Measurements from ENCODE around the gene RMDN2.

RMDN2 gene

DNA sequence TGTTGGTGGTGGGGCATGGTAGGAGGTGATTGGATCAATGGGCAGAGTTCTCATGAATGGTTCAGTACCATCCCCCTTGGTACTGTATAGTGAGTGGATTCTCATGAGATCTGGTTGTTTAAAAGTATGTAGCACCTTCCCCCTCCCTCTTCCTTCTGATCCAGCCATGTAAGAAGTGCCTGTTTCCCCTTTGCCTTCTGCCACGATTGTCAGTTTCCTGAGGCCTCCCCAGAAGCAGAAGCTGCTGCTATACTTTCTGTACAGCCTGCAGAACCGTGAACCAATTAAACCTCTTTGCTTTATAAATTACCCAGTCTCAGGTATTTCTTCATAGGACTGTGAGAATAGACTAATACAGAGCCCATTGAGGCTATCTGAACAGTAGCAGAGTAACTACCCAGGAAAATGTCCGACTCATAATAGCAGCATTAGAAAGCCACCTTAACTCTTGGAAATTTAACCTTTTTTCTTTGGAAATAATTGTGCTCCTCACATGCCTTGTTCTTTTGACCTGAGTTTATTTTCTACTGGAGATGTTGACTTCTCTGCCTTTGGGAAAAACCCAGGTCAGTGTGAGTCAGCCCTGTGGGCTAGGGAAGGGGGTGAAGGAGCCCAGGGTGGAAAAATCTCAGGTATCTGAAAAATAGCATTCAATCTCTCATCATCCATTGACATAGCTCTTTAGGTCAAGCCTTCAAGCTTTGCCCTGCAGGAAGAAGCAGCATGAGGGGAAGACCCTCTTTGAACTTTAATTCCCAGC, 132.7 kb downstream of the RMDN2 start:
- DNase-seq: no peak

DNA sequence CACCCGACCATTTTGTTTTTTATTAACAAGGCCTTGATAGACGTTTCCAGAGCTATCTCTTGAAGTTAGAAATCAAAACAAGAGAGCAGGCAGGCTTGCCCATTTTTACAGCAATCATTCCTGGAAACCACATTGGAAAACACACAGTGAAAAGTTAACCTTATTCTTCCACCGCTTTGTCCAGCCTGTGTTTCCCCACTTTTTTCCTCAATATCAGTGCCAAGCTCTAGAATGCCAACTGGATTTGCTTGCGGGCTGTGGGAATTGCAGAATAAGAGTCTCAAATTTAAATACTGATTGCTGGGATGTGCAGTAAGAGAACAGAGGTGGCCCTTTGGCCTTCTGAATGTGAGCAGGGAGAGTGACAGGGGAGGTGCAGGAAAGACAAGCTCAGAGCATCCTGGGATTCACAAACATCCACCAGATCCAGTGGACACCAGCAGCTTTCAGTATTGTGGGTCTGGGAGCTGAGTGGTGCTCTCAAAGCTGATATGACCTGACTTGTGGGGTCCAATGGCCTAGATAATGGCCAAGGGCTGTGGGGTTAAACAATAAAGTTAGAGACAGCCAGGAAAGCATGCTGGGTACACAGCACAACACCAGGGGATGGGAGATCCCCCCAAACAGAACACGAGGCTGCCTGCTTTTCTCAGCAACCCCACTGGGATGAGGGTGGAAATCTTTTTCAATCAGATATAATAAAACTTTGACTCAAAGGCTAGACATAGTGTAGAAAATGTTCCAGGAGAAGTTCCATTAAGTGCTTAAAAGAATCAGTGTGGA, 135.3 kb downstream of the RMDN2 start:
- DNase-seq: no peak

DNA sequence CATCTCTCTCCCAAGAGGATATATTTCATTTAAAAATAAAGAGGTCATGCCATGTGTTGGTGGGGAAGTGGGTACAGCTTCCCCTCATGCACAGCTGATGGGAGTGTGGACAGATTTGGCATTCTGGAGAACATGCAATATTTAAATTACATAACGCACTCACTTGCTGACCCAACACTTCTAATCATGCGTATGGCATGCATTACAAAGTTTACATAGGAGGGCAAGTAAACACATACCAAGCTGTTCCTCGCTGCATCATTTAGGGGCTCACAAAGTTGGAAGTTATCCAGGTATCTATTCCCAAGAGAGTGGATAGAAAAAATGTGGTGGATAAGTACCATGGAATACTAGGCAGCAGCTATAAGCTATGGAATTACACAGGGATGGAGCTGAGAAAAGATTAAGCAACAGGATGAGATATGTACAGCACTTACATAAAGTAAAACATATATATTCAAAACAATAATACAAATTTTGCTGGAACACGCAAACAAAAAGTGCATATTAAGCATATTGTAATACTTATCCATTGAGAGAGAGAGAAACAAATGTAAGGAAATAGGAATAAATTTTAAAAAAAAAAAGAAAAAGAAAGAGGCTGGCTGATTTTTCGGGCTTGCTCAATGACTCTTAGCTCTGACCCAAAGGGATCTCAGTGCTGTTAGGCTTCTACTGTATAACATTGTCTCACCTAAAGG, 139.9 kb downstream of the RMDN2 start:
- DNase-seq: peak in 1 of 3 experiments; percentile 14

DNA sequence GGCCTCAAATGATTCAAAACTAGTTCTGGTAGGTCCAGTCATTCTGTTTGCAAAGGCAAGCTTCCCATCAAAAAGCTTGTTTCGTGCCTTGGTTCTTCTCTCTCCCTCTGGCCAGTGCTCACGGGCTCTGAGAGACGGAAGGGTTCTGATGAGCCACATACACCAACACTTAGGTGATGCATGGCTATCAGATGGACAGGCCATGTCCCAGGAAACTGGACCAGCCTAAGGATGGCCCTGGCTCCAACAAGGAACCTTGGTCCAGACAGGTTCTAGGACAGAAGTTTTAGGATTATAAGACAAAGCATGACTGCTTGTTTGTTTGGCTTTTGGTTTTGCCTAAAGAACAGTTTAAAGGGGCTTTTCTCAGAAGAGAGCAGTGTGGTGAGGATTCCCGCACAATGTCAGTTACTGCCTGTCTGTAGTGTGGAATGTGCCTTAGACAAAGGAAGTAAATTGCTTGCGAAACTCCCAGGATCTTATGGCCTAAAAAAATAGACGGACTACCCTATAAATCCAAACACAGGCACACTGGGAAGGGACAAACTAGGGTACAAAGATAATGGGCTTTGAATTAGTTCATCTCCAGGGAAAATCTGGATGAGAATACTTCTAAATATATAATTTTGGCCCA, 140.5 kb downstream of the RMDN2 start:
- DNase-seq: no peak

DNA sequence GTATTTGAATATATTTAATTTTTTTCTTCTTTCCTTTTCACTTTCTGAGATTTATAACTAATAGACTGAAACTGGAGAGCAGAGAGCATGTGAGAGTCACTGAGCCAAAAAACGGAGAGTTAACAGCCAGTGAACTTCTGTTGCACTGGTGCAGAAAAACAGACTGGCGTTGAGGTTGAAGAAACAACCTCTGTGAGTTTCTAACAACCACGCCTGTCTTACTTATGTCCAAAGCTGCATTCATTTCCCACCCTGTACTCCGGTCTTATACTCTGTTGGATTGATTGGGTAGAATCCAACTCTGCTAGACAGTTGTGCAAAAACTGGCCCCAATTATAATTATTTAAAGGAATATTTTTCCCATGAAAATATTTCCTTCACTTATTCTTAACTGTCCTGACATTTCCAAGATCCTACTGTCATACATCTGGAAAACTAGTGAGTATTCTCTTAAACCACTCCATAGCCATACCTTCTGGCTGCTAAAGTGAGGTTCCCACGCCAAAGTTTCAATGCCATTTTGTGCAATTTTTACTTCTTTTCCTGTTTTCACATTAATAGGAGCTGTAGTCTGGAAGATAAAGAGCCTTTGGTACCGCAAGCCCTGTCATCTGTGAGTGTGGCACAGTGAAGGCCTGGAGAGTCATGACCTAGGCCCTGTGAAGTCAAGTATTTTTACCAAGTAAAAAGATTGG, 141.5 kb downstream of the RMDN2 start:
- no peak for DNase-seq

Data from NCI-H1417 (cell line).